ENCODE data around the gene GSK3A. TPM values are rescaled to one million over a fixed set of nuclear protein-coding genes. Genes with fewer than 3 reads are reported as not detected.

GSK3A gene
- total RNA-seq, 4 donors from 2014 or later, result 19.1 to 32.6 (median 24.6) TPM

DNA sequence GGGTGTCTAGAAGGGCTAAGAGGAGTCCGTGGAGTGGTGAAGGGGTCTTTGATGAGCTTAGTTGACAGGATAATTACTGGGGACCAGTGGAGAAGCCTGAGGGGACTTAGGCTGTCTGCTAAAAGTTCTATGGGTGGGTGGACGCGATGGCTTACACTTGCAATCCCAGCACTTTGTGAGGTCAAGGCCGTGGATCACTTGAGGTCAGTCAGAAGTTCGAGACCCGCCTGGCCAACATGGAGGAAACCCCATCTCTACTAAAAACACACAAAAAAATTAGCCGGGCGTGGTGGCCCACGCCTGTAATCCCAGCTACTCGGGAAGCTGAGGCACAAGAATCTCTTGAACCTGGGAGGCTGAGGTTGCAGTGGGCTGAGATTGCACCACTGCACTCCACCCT, 2.8 kb upstream of the GSK3A start:
- intact Hi-C loops (cut with DNase I), result loop anchor here (5.0 kb wide), 1 partner anchor 52 kb away; no protein-coding TSS in a partner anchor
- no peaks in the 10 kb centered on the region for H3K27me3 ChIP-seq
- no peaks in the 10 kb centered on the region for H3K9me3 ChIP-seq
- no peak for DNase-seq
- peak overlapping the region in 2 of 3 donors; percentile 85 to 89 for H3K27ac ChIP-seq
- 71 to 76% methylated on average over 10 of the region's 10 CpGs for WGBS, 2 donors
- peaks cover 26 to 50% of the 10 kb centered on the region in 2 donors for H3K4me1 ChIP-seq
- TF ChIP-seq, protein P1, sequence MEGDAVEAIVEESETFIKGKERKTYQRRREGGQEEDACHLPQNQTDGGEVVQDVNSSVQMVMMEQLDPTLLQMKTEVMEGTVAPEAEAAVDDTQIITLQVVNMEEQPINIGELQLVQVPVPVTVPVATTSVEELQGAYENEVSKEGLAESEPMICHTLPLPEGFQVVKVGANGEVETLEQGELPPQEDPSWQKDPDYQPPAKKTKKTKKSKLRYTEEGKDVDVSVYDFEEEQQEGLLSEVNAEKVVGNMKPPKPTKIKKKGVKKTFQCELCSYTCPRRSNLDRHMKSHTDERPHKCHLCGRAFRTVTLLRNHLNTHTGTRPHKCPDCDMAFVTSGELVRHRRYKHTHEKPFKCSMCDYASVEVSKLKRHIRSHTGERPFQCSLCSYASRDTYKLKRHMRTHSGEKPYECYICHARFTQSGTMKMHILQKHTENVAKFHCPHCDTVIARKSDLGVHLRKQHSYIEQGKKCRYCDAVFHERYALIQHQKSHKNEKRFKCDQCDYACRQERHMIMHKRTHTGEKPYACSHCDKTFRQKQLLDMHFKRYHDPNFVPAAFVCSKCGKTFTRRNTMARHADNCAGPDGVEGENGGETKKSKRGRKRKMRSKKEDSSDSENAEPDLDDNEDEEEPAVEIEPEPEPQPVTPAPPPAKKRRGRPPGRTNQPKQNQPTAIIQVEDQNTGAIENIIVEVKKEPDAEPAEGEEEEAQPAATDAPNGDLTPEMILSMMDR (IDR thresholded peaks at IDR 0.05), result no peak
- no peak for TF ChIP-seq POLR2A (IDR thresholded peaks at IDR 0.05)
- H3K36me3 ChIP-seq, result peaks cover 0 to 12% of the 10 kb centered on the region in 2 donors
- no peak overlapping the region for H3K4me3 ChIP-seq (replicated peaks in 1 of 3)

DNA sequence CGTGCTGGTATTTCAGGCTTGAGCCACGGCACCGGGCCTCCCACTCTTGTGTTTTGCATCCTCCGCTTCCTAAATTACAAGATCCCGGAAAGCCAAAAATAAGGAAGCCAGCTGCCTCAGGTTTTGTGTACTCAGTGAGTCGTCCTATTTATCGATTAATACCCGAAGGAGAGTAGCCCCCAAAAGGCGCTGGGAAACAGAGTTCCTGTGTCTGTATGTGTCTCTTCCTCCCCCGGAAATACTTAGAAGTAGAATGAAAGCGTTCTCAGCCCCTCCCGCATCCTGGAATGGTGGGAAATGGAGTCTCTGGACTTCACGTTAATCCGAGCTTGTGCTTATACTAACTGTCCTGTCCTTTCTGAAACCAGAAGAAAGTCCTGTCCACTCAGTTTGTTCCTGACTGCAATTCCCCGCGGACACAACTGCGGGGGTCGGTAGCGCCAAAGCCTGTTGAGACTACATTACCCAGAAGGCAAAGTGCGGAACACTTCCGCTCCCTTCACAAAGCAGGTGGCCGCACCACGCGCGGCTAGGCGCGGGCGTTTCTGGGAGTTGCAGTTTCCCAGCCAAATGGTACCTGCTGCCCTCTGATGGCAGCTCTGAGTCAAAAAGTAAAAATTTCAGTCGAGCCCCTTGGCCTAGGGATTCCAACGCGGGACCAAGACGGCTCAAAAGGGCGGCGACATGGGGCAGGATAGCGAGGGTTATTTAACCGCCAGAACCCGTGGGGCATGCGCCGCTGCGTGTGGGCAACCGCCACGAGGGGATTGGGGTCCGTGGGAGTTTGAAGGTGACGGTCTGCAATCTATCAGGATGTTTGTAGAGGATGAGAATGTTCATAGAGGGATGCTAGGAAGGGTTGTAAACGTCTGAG, 2.2 kb upstream of the GSK3A start:
- H3K27me3 ChIP-seq, result no peaks in the 10 kb centered on the region
- peaks cover 0 to 7% of the 10 kb centered on the region in 2 donors for H3K36me3 ChIP-seq
- peak; percentile 92 to 94 for DNase-seq
- TF ChIP-seq POLR2A (IDR thresholded peaks at IDR 0.05), result peak; percentile 5 to 74
- TF ChIP-seq, protein P1 (IDR thresholded peaks at IDR 0.05), result peak; percentile 11 to 74 (median 53)
- no peaks in the 10 kb centered on the region for H3K9me3 ChIP-seq
- 3% methylated on average over 37 to 45 of the region's 45 CpGs for WGBS, 2 donors
- peaks cover 27 to 43% of the 10 kb centered on the region in 2 donors for H3K4me1 ChIP-seq
- intact Hi-C loops (cut with DNase I), result loop anchor here (5.0 kb wide), 1 partner anchor 53 kb away; no protein-coding TSS in a partner anchor
- H3K27ac ChIP-seq, result peak overlapping the region; percentile 85 to 96 (median 89)
- H3K4me3 ChIP-seq (replicated peaks in 1 of 3), result peak overlapping the region; percentile 8 to 47 (median 41)

DNA sequence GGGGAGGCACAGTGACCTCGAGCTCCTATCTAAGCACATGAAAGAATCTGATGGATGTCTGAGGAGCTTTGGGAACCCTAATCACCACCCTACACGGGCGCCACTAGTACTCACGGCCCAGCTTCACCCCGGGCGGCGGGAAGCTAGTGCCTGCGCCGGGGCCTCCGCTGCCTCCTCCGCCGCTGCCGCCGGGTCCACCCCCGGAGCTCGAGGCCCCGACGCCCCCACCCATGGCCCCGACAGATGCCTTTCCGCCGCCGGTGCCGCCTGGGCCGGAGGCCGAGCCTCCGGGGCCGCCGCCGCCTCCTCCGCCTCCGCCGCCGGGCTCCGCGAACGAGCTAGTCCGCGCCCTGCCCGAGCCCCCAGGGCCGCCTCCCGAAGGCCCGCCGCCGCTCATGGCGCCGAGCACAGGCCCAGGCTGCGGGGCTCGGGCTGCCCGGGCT, 312 bp downstream of the GSK3A start:
- Histone ChIP-seq H3K4me1 (peaks cover 27 to 38% of the 10 kb centered on the region in 2 donors), H3K4me3 (replicated peaks in 1 of 3) (peak overlapping the region; percentile 51 to 88 (median 70)), H3K9me3 (no peaks in the 10 kb centered on the region), H3K27ac (peak overlapping the region; percentile 33 to 71 (median 67)), H3K36me3 (no peaks in the 10 kb centered on the region), H3K27me3 (no peaks in the 10 kb centered on the region)
- DNase-seq, result no peak
- intact Hi-C loops (cut with DNase I), result no loop called here
- WGBS, 2 donors, result 0% methylated on average over 1 to 12 of the region's 49 CpGs
- TF ChIP-seq POLR2A (IDR thresholded peaks at IDR 0.05), result peak in 1 of 2 donors; percentile 28
- TF ChIP-seq, protein P1 (IDR thresholded peaks at IDR 0.05), result no peak

DNA sequence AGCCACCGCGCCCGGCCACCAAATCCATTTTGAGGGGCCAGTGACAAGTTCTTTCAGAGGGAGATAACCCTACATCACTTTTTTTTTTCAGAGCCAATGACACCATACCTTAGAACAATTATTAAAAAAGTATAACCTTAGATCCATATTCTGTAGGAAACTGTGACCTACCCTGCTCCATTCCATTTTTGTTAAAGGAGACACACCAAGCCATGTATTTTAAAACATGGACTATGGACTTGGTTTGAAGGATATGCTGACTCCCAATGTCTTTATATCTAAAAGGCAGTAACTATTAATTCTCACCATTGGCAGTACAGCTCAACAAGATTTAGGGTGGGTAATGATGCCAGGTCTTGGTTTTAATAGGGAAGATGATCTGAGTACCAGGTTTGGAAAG, 1.1 kb downstream of the GSK3A start:
- no peaks in the 10 kb centered on the region for H3K27me3 ChIP-seq
- intact Hi-C loops (cut with DNase I), result no loop called here
- 97 to 98% methylated on average over 3 of the region's 3 CpGs for WGBS, 2 donors
- peak overlapping the region in 1 of 3 donors; percentile 88 for H3K4me3 ChIP-seq (replicated peaks in 1 of 3)
- TF ChIP-seq, protein P1 (IDR thresholded peaks at IDR 0.05), result no peak
- no peak for TF ChIP-seq POLR2A (IDR thresholded peaks at IDR 0.05)
- no peak for DNase-seq
- H3K9me3 ChIP-seq, result no peaks in the 10 kb centered on the region
- H3K4me1 ChIP-seq, result peaks cover 27 to 32% of the 10 kb centered on the region in 2 donors
- H3K36me3 ChIP-seq, result peaks cover 4 to 5% of the 10 kb centered on the region in 2 donors
- no peak overlapping the region for H3K27ac ChIP-seq
